Cardiac muscle cell (in vitro differentiated cells and primary cell): ENCODE data around the gene GREB1. TPM values are rescaled to one million over a fixed set of nuclear protein-coding genes. Genes with fewer than 3 reads are reported as not detected.

Experiments used
- DNase-seq, 2 donors: peaks; one replicate each; pipeline versions ENCODE4 v3.0.0 to v3.0.0-alpha.2; 2010 to 2017; ENCODE audit warnings: low read depth in 1 of 2, low spot score in 1 of 2
- H3K27ac ChIP-seq: fragments of 200-600 bp; sonication (generic); 2 replicates; pipeline ENCODE4 v1.5.1; 2016
- H3K27me3 ChIP-seq: fragments of 200-600 bp; sonication (generic); 2 replicates; pipeline ENCODE4 v1.6.0; 2016; ENCODE audit warnings: control low read depth
- H3K36me3 ChIP-seq: fragments of 200-600 bp; sonication (generic); 2 replicates; pipeline ENCODE4 v1.5.1; 2016; ENCODE audit warnings: control low read depth
- H3K4me1 ChIP-seq: fragments of 200-600 bp; sonication (generic); 2 replicates; pipeline ENCODE4 v1.8.1; 2017; ENCODE audit warnings: low read depth, mild to moderate bottlenecking, mixed run types
- H3K4me3 ChIP-seq: fragments of 200-600 bp; sonication (generic); 2 replicates; pipeline ENCODE4 v1.5.1; 2016; ENCODE audit warnings: mild to moderate bottlenecking
- H3K9me3 ChIP-seq: fragments of 200-600 bp; sonication (generic); 2 replicates; pipeline ENCODE4 v1.5.1; 2017; ENCODE audit warnings: low read depth, mild to moderate bottlenecking, control low read depth
- polyA plus RNA-seq: library from polyadenylated mRNA; unstranded; fragments of >200 nt; fragmentation: Nextera tagmentation; extraction: Ambion mirVana; gene quantifications from 2 replicates; pipeline ENCODE4 v1.2.1, GENCODE V29; 2016
- total RNA-seq: library from RNA; depleted of rRNA; stranded (reverse); fragments of >200 nt; gene quantifications from 2 replicates; pipeline ENCODE4 v1.2.3, GENCODE V29; 2016
- TF ChIP-seq, protein P1 (sequence below): IDR thresholded peaks from 2 replicates; pipeline ENCODE4 v1.5.1; 2012; ENCODE audit warnings: low read depth, mild to moderate bottlenecking, low read length

Gene GREB1
- total and polyA plus RNA-seq, 2 experiments from 2014 or later = 27.1 to 50.5 TPM

DNA sequence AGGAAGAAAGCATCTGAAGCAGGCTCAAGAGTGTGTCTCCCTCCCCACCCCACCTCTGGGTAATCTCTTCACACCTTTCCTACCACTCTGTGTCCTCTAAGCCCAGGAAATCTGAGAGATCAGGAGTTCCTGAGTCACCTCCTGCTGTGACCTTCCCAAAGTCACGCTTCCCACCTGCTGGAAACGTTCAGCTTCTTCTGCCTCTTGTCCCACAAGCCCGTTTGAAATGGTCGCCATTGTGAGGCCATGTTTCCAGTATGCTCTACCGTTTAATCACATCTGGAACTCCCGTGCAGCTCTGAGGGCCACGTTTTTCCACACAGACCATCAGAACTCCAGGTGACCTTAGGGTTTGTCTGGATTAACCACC, 25.9 kb downstream of the GREB1 start:
- no peak overlapping the region for H3K4me3 ChIP-seq
- no peaks in the 10 kb centered on the region for H3K9me3 ChIP-seq
- peak in 1 of 2 donors; percentile 19 for DNase-seq
- H3K27me3 ChIP-seq = no peaks in the 10 kb centered on the region
- H3K36me3 ChIP-seq = no peaks in the 10 kb centered on the region
- peak overlapping the region; percentile 84 for H3K27ac ChIP-seq
- TF ChIP-seq, protein P1, sequence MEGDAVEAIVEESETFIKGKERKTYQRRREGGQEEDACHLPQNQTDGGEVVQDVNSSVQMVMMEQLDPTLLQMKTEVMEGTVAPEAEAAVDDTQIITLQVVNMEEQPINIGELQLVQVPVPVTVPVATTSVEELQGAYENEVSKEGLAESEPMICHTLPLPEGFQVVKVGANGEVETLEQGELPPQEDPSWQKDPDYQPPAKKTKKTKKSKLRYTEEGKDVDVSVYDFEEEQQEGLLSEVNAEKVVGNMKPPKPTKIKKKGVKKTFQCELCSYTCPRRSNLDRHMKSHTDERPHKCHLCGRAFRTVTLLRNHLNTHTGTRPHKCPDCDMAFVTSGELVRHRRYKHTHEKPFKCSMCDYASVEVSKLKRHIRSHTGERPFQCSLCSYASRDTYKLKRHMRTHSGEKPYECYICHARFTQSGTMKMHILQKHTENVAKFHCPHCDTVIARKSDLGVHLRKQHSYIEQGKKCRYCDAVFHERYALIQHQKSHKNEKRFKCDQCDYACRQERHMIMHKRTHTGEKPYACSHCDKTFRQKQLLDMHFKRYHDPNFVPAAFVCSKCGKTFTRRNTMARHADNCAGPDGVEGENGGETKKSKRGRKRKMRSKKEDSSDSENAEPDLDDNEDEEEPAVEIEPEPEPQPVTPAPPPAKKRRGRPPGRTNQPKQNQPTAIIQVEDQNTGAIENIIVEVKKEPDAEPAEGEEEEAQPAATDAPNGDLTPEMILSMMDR = no peak
- peaks cover 43% of the 10 kb centered on the region for H3K4me1 ChIP-seq

DNA sequence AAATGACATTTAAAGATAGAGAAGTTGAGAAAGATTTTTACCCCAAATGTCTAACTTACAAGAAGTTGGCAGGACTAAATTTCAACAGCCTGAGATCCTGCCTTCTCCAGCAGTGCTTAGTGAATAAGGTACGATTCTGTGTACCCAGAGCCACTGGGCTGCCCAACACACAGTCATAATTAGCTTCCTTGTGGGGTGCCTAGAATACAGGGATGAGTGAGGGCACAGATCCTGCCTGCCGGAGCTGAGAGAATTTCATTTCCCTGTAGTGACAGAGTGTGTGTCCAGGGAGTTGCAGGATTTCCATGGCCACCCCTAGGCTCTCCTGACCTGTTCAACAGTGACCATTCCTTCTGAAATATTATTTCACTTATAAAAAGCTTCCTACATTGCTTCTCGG, 27.0 kb downstream of the GREB1 start:
- no peaks in the 10 kb centered on the region for H3K36me3 ChIP-seq
- no peaks in the 10 kb centered on the region for H3K9me3 ChIP-seq
- H3K27ac ChIP-seq = peak overlapping the region; percentile 62
- DNase-seq = no peak
- TF ChIP-seq, protein P1 = no peak
- no peak overlapping the region for H3K4me3 ChIP-seq
- peaks cover 39% of the 10 kb centered on the region for H3K4me1 ChIP-seq
- no peaks in the 10 kb centered on the region for H3K27me3 ChIP-seq

DNA sequence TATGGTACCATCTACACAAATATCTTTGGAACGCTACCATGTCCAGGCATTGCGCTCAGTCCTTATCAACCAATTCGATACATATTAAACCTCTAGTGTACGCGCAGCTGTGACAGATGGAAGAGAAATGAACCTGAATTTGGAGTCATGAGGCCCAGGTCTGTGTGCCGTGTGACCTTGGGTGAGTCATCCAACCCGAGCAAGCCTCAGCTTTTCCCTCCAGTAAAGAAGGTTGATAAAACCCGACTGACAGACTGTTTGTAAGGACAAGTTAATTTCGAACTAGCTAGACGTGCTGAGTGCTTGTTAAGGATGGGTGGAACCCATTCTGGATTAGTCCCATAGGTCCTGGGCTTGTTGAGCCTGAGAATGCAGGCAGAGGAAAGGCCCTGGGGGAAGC, 28.2 kb downstream of the GREB1 start:
- TF ChIP-seq, protein P1 = no peak
- Histone ChIP-seq H3K27ac (peak overlapping the region; percentile 11), H3K9me3 (no peaks in the 10 kb centered on the region), H3K36me3 (no peaks in the 10 kb centered on the region), H3K4me3 (no peak overlapping the region), H3K27me3 (no peaks in the 10 kb centered on the region), H3K4me1 (peaks cover 27% of the 10 kb centered on the region)
- DNase-seq = no peak

DNA sequence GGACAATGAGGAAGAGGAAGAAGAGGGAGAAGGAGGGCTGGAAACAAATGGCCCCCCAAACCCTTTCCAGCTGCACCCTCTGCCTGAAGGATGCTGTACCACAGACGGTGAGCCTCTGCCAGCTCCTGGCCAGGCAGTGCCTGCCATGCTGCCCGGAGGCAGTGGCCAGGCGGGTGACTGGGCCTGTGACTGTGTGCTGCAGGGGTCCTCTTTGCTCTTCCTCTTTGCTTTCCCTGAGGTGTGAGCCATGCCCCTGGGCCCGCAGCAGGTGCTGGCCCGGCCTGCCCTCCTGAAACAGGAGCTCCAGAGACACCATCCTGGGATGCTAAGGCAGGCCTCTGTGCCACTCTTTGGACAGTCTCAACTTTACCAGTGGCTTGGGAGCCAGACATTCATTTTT, 28.6 kb downstream of the GREB1 start:
- no peak for DNase-seq
- Histone ChIP-seq H3K36me3 (no peaks in the 10 kb centered on the region), H3K4me1 (peaks cover 22% of the 10 kb centered on the region), H3K27me3 (no peaks in the 10 kb centered on the region), H3K27ac (peak overlapping the region; percentile 11), H3K4me3 (no peak overlapping the region), H3K9me3 (no peaks in the 10 kb centered on the region)
- TF ChIP-seq, protein P1 = no peak

- Histone ChIP-seq H3K4me3 (no peak overlapping the region), H3K27ac (no peak overlapping the region), H3K9me3 (no peaks in the 10 kb centered on the region), H3K36me3 (peaks cover 4% of the 10 kb centered on the region), H3K4me1 (peaks cover 9% of the 10 kb centered on the region), H3K27me3 (no peaks in the 10 kb centered on the region)
- DNase-seq = no peak
- TF ChIP-seq, protein P1 = no peak
Measured at GRCh38 chr2:11563784-11564666, 30.2 kb downstream of the GREB1 start.
